GM23338 (cell line): ENCODE measurements around the gene CPNE8. TPM values are rescaled to one million over a fixed set of nuclear protein-coding genes. Genes with fewer than 3 reads are reported as not detected.

Experiments
- ATAC-seq: fragments of 200-7000 bp; cut with Tn5 transposase; 3 replicates; pipeline ENCODE4 v1.9.1; 2020
- DNase-seq: peaks from one replicate; pipeline ENCODE4 v3.0.0-alpha.2; 2015; ENCODE audit warnings: low spot score
- H2AFZ ChIP-seq: fragments of 200-600 bp; sonication (generic); 2 replicates; pipeline ENCODE4 v1.8.0; 2016; ENCODE audit warnings: antibody characterized with exemption, mild to moderate bottlenecking, moderate library complexity
- H3F3A ChIP-seq: fragments of 200-600 bp; sonication (generic); replicated peaks from 2 replicates; pipeline ENCODE4 v1.8.0; 2017; ENCODE audit warnings: antibody characterized with exemption, mixed run types, low read depth
- H3K27ac ChIP-seq: fragments of 200-600 bp; sonication (generic); 2 replicates; pipeline ENCODE4 v1.6.1; 2016; ENCODE audit warnings: low read depth
- H3K27me3 ChIP-seq: fragments of 200-600 bp; sonication (generic); 2 replicates; pipeline ENCODE4 v1.8.0; 2016; ENCODE audit warnings: mild to moderate bottlenecking, mixed run types, moderate library complexity; ENCODE audit not compliant: insufficient read depth
- H3K36me3 ChIP-seq: fragments of 200-600 bp; sonication (generic); 2 replicates; pipeline ENCODE4 v1.8.0; 2016; ENCODE audit warnings: mild to moderate bottlenecking; ENCODE audit not compliant: insufficient read depth
- H3K4me1 ChIP-seq: fragments of 200-600 bp; sonication (generic); 2 replicates; pipeline ENCODE4 v1.8.0; 2016; ENCODE audit warnings: mild to moderate bottlenecking, moderate library complexity; ENCODE audit not compliant: insufficient read depth
- H3K4me2 ChIP-seq: fragments of 200-600 bp; sonication (generic); 2 replicates; pipeline ENCODE4 v1.7.1; 2017; ENCODE audit warnings: mixed run types
- H3K4me3 ChIP-seq: fragments of 200-600 bp; sonication (generic); 2 replicates; pipeline ENCODE4 v1.6.1; 2016; ENCODE audit warnings: mixed run types
- H3K79me2 ChIP-seq: fragments of 200-600 bp; sonication (generic); replicated peaks from 2 replicates; pipeline ENCODE4 v1.8.0; 2017; ENCODE audit warnings: mild to moderate bottlenecking; ENCODE audit not compliant: insufficient read depth
- H3K9me2 ChIP-seq: fragments of 200-600 bp; sonication (generic); 2 replicates; pipeline ENCODE4 v1.8.0; 2017; ENCODE audit not compliant: insufficient read depth
- H4K20me1 ChIP-seq: fragments of 200-600 bp; sonication (generic); replicated peaks from 2 replicates; pipeline ENCODE4 v1.8.0; 2017; ENCODE audit warnings: mild to moderate bottlenecking; ENCODE audit not compliant: insufficient read depth
- H3K27ac Mint-ChIP-seq: 2 replicates; pipeline ENCODE4 v1.8.0; 2020; ENCODE audit warnings: inconsistent platforms, mild to moderate bottlenecking, moderate library complexity, mixed read lengths
- H3K27me3 Mint-ChIP-seq: 3 replicates; pipeline ENCODE4 v1.8.0; 2022; ENCODE audit warnings: low read depth, mild to moderate bottlenecking, moderate library complexity, mixed read lengths, inconsistent platforms; ENCODE audit not compliant: insufficient read depth, poor library complexity
- H3K36me3 Mint-ChIP-seq: 3 replicates; pipeline ENCODE4 v1.8.0; 2021; ENCODE audit warnings: low read depth, mild to moderate bottlenecking, inconsistent platforms, moderate library complexity, mixed read lengths
- H3K4me1 Mint-ChIP-seq: 3 replicates; pipeline ENCODE4 v1.8.0; 2020; ENCODE audit warnings: mild to moderate bottlenecking, inconsistent platforms, mixed read lengths
- H3K4me3 Mint-ChIP-seq: 3 replicates; pipeline ENCODE4 v1.8.0; 2021; ENCODE audit warnings: moderate library complexity, mild to moderate bottlenecking, inconsistent platforms, mixed read lengths
- H3K9me3 Mint-ChIP-seq: 3 replicates; pipeline ENCODE4 v1.8.0; 2020; ENCODE audit warnings: moderate library complexity, mild to moderate bottlenecking, inconsistent platforms, mixed read lengths
- CREB1 ChIP-seq: fragments of 250-450 bp; sonication (Bioruptor Pico); IDR thresholded peaks from 2 replicates; pipeline ENCODE4 v1.5.0; 2020; ENCODE audit warnings: low read depth, mild to moderate bottlenecking, moderate library complexity
- EZH2 ChIP-seq: fragments of 200-600 bp; sonication (generic); IDR thresholded peaks from one replicate; pipeline ENCODE4 v1.8.0; 2017; ENCODE audit warnings: antibody characterized with exemption, mild to moderate bottlenecking, low read depth; ENCODE audit not compliant: unreplicated experiment
- EZH2phosphoT487 ChIP-seq: fragments of 200-600 bp; sonication (generic); IDR thresholded peaks from one replicate; pipeline ENCODE4 v1.8.1; 2018; ENCODE audit warnings: antibody characterized with exemption; ENCODE audit not compliant: unreplicated experiment
- JUNB ChIP-seq: IDR thresholded peaks from one replicate; pipeline ENCODE4 v1.6.1; 2016; ENCODE audit warnings: antibody characterized with exemption; ENCODE audit not compliant: unreplicated experiment
- NANOG ChIP-seq: IDR thresholded peaks from 2 replicates; pipeline ENCODE4 v1.6.1; 2016; ENCODE audit warnings: antibody characterized with exemption, borderline replicate concordance
- POLR2AphosphoS5 ChIP-seq: IDR thresholded peaks from 2 replicates; pipeline ENCODE4 v1.6.1; 2016; ENCODE audit warnings: antibody characterized with exemption, low read depth
- REST ChIP-seq: IDR thresholded peaks from one replicate; pipeline ENCODE4 v1.6.1; 2018; ENCODE audit warnings: antibody characterized with exemption; ENCODE audit not compliant: unreplicated experiment
- STAT1 ChIP-seq: IDR thresholded peaks from one replicate; pipeline ENCODE4 v1.6.1; 2016; ENCODE audit warnings: antibody characterized with exemption; ENCODE audit not compliant: unreplicated experiment
- ZNF114 ChIP-seq: fragments of 250-450 bp; sonication (Bioruptor Pico); IDR thresholded peaks from 2 replicates; pipeline ENCODE4 v1.5.0; 2020; ENCODE audit warnings: mild to moderate bottlenecking, moderate library complexity
- ZNF331 ChIP-seq: fragments of 250-450 bp; sonication (Bioruptor Pico); IDR thresholded peaks from 2 replicates; pipeline ENCODE4 v1.5.0; 2020; ENCODE audit warnings: low read depth, mild to moderate bottlenecking, moderate library complexity
- polyA plus RNA-seq: library from polyadenylated mRNA; unstranded; fragments of >200 nt; fragmentation: Nextera tagmentation; extraction: Ambion mirVana; gene quantifications from 2 replicates; pipeline ENCODE4 v1.2.1, GENCODE V29; 2016
- total RNA-seq: library from RNA; depleted of rRNA; stranded (reverse); fragments of >200 nt; shearing (Covaris generic); gene quantifications from 2 replicates; pipeline ENCODE4 v1.2.3, GENCODE V29; 2014
- TF ChIP-seq, protein P1 (sequence below): IDR thresholded peaks from 2 replicates; pipeline ENCODE4 v1.6.1; 2016; ENCODE audit warnings: antibody characterized with exemption
- TF ChIP-seq, protein P2 (sequence below), 2 experiments: fragments of 200-600 bp in 1 of 2; sonication (generic) in 1 of 2; conservative IDR thresholded peaks; 2 replicates each; pipeline versions ENCODE4 v1.5.1 to v1.6.1; 2016 to 2017; ENCODE audit warnings: antibody characterized with exemption in 2 of 2, low read depth in 2 of 2, mild to moderate bottlenecking in 2 of 2, moderate library complexity in 1 of 2
- TF ChIP-seq, protein P3 (sequence below): fragments of 250-450 bp; sonication (Bioruptor Pico); IDR thresholded peaks from 2 replicates; pipeline ENCODE4 v1.5.0; 2020; ENCODE audit warnings: mild to moderate bottlenecking, moderate library complexity

The CPNE8 gene
- total and polyA plus RNA-seq, 2 experiments from 2014 or later: 8.7 to 10.1 TPM

- no peak overlapping the region for H3K4me3 ChIP-seq
- no peaks in the 10 kb centered on the region for H4K20me1 ChIP-seq
- H3K36me3 ChIP-seq: no peaks in the 10 kb centered on the region
- ATAC-seq (no peak), DNase-seq (no peak)
- Mint-ChIP-seq H3K4me1 (no peaks in the 10 kb centered on the region), H3K9me3 (peaks cover 28% of the 10 kb centered on the region), H3K27me3 (peaks cover 2% of the 10 kb centered on the region), H3K36me3 (peaks cover 21% of the 10 kb centered on the region), H3K4me3 (no peak overlapping the region), H3K27ac (no peak overlapping the region)
- no peaks in the 10 kb centered on the region for H3F3A ChIP-seq
- H3K9me2 ChIP-seq: no peaks in the 10 kb centered on the region
- H3K4me2 ChIP-seq: no peak overlapping the region
- no peaks in the 10 kb centered on the region for H3K79me2 ChIP-seq
- no peak overlapping the region for H2AFZ ChIP-seq
- H3K27ac ChIP-seq: no peak overlapping the region
- no peak for TF ChIP-seq ZNF114 (CRISPR knock-in tag)
- TF ChIP-seq JUNB: no peak
- TF ChIP-seq, protein P1, sequence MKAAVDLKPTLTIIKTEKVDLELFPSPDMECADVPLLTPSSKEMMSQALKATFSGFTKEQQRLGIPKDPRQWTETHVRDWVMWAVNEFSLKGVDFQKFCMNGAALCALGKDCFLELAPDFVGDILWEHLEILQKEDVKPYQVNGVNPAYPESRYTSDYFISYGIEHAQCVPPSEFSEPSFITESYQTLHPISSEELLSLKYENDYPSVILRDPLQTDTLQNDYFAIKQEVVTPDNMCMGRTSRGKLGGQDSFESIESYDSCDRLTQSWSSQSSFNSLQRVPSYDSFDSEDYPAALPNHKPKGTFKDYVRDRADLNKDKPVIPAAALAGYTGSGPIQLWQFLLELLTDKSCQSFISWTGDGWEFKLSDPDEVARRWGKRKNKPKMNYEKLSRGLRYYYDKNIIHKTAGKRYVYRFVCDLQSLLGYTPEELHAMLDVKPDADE: no peak
- TF ChIP-seq STAT1: no peak
- TF ChIP-seq REST: no peak
- no peak for TF ChIP-seq EZH2phosphoT487
- TF ChIP-seq CREB1 (CRISPR knock-in tag): no peak
- no peak for TF ChIP-seq ZNF331 (CRISPR knock-in tag)
- no peak for TF ChIP-seq POLR2AphosphoS5
- TF ChIP-seq, protein P2, sequence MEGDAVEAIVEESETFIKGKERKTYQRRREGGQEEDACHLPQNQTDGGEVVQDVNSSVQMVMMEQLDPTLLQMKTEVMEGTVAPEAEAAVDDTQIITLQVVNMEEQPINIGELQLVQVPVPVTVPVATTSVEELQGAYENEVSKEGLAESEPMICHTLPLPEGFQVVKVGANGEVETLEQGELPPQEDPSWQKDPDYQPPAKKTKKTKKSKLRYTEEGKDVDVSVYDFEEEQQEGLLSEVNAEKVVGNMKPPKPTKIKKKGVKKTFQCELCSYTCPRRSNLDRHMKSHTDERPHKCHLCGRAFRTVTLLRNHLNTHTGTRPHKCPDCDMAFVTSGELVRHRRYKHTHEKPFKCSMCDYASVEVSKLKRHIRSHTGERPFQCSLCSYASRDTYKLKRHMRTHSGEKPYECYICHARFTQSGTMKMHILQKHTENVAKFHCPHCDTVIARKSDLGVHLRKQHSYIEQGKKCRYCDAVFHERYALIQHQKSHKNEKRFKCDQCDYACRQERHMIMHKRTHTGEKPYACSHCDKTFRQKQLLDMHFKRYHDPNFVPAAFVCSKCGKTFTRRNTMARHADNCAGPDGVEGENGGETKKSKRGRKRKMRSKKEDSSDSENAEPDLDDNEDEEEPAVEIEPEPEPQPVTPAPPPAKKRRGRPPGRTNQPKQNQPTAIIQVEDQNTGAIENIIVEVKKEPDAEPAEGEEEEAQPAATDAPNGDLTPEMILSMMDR (conservative IDR thresholded peaks at IDR 0.05; ENCODE audit: low read depth in 2 of 2): no peak
- TF ChIP-seq NANOG: no peak
- TF ChIP-seq EZH2: no peak
- TF ChIP-seq, protein P3, sequence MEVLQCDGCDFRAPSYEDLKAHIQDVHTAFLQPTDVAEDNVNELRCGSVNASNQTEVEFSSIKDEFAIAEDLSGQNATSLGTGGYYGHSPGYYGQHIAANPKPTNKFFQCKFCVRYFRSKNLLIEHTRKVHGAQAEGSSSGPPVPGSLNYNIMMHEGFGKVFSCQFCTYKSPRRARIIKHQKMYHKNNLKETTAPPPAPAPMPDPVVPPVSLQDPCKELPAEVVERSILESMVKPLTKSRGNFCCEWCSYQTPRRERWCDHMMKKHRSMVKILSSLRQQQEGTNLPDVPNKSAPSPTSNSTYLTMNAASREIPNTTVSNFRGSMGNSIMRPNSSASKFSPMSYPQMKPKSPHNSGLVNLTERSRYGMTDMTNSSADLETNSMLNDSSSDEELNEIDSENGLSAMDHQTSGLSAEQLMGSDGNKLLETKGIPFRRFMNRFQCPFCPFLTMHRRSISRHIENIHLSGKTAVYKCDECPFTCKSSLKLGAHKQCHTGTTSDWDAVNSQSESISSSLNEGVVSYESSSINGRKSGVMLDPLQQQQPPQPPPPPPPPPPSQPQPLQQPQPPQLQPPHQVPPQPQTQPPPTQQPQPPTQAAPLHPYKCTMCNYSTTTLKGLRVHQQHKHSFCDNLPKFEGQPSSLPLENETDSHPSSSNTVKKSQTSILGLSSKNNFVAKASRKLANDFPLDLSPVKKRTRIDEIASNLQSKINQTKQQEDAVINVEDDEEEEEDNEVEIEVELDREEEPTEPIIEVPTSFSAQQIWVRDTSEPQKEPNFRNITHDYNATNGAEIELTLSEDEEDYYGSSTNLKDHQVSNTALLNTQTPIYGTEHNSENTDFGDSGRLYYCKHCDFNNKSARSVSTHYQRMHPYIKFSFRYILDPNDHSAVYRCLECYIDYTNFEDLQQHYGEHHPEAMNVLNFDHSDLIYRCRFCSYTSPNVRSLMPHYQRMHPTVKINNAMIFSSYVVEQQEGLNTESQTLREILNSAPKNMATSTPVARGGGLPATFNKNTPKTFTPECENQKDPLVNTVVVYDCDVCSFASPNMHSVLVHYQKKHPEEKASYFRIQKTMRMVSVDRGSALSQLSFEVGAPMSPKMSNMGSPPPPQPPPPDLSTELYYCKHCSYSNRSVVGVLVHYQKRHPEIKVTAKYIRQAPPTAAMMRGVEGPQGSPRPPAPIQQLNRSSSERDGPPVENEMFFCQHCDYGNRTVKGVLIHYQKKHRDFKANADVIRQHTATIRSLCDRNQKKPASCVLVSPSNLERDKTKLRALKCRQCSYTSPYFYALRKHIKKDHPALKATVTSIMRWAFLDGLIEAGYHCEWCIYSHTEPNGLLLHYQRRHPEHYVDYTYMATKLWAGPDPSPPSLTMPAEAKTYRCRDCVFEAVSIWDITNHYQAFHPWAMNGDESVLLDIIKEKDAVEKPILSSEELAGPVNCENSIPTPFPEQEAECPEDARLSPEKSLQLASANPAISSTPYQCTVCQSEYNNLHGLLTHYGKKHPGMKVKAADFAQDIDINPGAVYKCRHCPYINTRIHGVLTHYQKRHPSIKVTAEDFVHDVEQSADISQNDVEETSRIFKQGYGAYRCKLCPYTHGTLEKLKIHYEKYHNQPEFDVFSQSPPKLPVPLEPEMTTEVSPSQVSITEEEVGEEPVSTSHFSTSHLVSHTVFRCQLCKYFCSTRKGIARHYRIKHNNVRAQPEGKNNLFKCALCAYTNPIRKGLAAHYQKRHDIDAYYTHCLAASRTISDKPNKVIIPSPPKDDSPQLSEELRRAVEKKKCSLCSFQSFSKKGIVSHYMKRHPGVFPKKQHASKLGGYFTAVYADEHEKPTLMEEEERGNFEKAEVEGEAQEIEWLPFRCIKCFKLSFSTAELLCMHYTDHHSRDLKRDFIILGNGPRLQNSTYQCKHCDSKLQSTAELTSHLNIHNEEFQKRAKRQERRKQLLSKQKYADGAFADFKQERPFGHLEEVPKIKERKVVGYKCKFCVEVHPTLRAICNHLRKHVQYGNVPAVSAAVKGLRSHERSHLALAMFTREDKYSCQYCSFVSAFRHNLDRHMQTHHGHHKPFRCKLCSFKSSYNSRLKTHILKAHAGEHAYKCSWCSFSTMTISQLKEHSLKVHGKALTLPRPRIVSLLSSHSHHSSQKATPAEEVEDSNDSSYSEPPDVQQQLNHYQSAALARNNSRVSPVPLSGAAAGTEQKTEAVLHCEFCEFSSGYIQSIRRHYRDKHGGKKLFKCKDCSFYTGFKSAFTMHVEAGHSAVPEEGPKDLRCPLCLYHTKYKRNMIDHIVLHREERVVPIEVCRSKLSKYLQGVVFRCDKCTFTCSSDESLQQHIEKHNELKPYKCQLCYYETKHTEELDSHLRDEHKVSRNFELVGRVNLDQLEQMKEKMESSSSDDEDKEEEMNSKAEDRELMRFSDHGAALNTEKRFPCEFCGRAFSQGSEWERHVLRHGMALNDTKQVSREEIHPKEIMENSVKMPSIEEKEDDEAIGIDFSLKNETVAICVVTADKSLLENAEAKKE (CRISPR knock-in tag): no peak
- no peaks in the 10 kb centered on the region for H3K27me3 ChIP-seq
- H3K4me1 ChIP-seq: no peaks in the 10 kb centered on the region
These were observed 242.6 kb downstream of the CPNE8 start for GRCh38 chr12:38662829-38663228.
